NCI-H2107 treated with DMSO at 0.1 percent for 48 hours (cell line): ENCODE data around the gene SKIC8.

Experiments used
- DNase-seq: peaks from one replicate; lab custom pipeline; 2025; ENCODE audit not compliant: unreplicated experiment; lab: John Stamatoyannopoulos, UW

Gene SKIC8

DNA sequence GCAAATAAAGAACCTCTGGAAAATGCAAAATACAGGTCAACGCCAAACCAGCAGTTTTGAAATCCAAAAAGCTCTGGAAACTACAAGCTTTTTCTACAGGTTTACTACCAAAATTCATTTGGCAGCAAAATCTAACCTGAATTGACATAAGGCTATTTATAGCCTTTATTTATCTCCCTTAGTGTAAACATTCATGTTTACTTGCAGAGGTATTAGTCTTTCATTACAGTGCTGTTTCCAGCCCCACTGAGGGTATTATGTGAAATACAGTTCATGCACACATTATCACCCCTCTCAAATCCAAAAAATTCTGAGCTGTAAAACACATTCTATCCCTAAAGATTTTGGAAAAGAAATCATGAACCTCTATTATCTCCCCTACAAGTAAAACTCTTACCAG is 7.2 kb downstream of the SKIC8 start:
- DNase-seq: no peak

DNA sequence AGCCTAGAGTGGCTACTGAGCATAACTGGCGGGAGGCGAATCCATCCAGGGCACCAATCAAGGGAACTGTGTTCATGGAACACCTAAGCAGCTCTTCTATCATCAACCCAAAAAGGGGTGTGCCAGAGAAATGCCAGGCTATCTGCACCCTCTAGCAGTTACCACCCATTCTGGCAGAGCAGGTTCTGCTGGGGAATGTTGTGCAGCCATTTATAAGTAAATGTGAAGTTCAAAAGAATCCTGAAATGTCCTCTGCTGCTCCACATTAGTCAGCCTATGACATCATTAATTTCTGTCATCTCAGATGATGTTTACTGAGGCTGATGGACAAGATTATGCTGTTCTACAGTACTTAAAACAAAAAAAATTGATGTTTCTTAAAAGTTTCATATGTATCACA is 7.7 kb downstream of the SKIC8 start:
- DNase-seq: no peak

DNA sequence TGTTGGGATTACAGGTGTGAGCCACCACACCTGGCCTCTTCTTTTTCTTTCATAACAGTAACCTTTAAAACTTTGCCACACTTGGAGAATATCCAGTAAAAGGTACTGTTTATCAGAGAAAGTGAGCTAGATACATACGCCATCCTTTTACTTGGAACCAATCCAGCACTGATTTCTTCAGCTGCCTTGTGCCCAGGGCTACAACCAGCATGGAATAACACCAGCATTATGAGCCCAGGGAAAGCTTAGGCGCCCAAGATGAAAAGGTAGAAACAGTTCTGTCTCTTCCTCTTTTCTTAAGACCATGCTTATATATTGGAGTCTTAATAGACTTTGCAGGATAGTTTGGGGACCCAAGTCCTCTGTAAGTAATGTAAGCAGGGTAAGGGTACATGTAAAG is 8.4 kb downstream of the SKIC8 start:
- no peak for DNase-seq

DNA sequence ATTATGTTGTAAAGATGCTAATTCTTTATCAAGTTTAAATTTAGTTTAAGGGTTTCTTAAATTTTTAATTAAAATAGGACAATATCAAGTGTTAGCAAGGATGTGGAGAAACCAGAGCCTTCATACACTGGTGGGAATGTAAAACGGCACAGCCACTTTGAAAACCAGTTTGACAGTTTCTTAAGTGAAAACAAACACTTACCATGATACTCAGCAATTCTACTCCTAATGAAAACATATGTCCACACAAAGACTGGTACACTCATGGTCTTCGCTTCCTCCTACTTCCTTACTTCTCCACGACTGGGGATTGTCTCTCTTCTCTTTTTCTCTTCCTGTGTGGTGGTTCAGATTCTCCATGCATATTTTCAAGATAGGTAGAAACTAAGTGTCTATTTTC is 9.2 kb downstream of the SKIC8 start:
- no peak for DNase-seq

DNA sequence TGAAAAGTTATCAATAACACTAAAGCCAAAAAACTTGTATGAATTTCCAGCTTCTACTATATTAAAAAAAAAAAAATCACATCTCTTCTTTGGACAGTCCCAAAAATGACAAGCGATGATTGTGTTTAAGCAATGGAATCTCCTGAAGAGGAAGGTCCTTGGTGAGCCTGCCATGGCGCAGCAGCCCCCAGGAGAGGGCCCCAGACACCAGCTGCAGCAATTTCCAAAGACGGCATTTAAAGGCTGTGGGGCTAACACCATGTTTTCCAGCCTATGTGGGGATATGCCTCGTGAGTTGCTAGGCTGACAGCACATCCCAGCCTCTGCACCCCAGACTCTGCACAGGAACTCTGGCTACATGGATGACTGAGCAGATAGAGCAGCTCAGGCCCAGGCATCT is 14.7 kb downstream of the SKIC8 start:
- no peak for DNase-seq

DNA sequence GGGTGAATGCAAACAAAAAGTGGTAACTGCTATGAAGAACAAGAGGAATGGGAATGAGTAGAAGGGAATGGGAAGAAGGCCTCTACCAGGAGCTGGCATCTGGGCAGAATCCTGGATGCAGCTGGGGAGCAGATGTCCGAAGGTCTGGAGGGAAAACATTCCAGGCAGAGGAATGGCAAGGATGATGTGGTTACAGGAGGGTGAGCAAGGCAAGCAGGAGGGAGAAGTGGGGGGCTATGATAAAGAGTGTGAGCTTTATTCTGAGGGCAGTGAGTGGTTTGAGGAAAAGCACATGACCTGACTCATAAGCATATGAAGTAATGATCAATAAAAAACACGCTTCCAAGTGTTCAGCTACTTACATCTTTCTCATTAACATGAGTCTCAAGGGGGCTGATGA is 17.1 kb downstream of the SKIC8 start:
- no peak for DNase-seq

DNA sequence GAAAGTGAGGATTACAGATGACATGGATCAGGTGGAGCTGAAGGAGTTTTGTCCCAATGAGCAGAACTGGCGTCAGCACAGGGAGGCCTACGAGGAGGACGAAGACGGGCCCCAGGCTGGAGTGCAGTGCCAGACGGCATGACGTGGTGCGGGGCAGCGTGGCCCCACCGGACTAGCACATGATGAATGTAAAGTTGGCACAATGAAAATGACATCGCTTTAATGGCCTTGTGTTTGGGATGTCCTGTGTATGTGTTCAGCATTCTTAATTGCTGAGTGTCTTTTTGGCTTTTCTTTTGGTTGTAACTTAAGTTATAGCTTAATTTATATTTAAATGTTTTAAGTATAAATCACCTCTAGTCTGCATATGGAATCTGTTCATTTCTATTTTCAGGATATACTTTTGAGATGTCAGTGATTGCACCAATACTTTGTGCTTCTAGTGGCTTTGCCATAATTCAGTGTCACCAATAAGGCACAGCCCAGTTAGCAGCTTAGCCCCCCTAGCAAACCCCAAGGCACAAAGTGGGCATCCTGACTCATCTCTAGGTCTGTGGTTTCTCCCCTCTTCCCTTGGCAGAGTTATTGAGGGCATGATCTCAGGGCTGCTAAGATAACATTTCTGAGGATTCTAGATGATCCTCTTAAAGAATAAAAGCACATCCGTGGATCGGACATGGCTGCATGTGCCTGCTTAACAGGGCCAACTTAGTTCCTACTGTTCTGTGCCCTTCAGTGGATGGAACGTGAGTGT is 18.9 kb downstream of the SKIC8 start:
- DNase-seq: no peak

DNA sequence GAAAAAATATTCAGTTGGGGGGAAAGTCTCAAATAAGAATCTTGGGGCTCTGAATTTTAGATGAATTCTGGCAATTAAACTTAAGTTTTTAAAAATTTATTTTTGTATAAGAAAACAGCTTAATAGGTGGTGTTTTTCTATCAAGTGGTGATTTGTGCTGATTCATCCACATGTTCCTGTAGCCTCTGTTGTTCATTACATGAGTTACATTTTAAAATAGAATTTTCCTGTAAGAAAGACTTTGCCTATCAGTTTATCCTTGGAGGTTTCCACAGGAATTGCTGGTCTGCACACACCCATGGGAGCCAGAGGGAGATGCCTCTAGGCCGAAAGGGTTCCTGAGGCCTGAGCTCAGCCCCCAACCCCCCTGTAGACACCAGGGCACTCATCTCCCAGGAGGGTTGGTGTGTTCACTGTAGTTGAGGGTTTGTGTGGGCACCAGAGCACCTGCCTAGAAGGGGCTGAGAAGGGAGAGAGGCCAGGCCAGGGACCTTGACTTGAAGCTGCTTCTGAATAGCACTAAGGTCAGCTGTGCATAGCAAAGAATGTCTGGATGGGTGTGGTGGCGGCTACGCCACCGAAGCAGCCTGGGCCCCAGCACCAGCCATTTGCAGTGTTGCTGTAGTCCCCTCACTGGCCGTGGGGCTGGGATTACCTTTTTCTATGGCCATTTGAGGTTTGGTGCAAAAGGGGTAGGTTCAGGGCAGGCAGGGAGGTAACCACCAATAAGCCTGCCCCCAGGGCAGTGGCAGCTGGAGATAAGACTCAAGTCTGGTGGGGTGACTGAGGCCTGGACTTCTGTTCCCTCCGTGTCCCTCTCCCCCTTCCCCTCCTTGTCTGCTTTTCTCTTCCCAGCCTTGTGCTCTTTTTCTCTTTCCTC is 23.1 kb downstream of the SKIC8 start:
- no peak for DNase-seq

DNA sequence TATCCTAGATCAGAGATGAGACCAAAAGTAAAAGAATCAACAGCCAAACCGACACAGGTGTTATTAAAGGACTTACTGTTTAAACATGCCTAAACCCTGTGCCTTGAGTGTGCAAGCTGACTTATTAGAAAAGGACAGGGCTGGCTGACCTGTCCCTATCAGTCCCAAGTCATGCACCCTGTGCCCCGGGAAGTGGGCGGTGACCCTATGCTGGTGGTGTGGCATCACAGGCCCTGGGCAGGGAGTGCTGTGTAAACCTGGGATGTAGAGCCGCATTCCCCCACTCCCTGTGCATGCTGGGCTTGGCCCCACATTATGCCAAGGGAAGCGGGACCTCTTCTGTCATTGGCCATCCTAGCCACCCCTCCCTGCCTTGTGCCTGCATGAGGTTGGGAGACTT is 24.4 kb downstream of the SKIC8 start:
- DNase-seq: no peak

DNA sequence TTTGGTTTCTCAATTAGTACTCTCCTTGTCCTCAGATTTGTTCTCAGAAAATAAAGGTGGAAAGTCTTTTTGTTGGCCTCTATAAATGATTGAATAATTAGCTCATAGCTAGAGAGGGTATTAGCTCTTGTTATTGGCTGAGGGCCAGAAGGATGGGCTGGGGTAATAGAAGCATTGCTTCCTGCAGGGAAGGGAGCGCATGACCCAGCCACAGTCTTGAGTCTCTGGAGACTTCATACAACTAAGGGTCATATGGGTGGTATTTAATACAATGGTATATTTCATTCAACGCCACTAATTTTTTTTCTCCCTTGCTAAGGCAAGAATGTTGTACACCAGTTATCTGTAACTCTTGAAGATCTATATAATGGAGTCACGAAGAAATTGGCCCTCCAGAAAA is 26.6 kb downstream of the SKIC8 start:
- no peak for DNase-seq

DNA sequence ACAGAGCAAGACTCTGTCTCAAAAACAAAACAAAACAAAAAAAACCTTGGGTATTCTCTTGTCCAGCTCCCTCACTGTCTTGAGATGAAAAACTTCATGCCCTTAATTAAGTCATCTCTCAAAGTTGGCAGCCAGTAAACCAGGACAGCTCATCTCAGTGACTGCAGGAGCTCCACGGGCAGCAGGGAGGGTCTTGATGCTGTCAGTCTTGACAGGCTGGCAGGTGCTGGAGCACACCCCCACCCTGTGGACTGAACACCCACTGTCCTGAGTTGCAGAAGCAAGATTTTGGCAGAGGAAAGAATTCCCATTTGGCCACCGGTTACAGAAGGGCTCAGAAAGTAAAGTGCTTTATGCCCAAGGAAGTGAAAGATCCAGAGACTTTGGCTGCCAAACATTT is 27.1 kb downstream of the SKIC8 start:
- no peak for DNase-seq

DNA sequence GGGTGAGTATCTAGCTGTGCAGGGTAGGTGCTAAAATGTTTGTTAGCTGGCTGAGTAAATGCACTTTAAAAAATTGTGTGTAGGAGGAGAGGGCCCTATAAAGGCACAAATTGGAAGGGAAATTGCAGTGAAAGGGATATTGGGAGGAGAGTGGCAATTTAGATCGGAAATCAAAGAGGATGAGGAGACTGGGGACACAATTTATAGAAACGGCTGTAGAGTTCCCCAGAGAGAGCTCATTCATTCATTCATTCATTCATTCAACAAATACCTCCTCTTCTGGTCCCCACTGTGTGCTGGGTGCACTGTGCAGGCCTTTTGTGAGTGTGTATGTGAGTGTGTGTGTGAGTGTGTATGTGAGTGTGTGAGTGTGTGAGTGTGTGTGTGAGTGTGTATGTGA is 32.6 kb downstream of the SKIC8 start:
- no peak for DNase-seq

DNA sequence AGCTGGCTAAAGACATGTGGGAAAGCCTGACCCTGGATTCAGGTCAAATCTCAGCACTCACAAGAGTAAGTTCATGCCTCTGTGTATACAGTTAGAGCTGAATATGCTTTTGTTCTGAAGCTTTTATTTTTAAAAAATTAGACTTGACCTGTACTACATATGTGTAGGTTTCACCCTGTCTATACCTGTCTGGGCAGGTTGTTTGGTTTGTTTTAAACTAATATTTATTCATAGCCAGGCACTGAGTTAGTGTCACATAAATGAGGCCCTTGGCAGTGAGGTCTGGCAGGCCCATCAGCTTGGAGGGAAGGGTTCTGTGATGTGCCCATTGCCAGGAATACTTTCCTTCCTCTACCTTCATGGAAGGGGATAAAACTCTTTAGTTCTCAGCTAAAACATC is 33.2 kb downstream of the SKIC8 start:
- no peak for DNase-seq

DNA sequence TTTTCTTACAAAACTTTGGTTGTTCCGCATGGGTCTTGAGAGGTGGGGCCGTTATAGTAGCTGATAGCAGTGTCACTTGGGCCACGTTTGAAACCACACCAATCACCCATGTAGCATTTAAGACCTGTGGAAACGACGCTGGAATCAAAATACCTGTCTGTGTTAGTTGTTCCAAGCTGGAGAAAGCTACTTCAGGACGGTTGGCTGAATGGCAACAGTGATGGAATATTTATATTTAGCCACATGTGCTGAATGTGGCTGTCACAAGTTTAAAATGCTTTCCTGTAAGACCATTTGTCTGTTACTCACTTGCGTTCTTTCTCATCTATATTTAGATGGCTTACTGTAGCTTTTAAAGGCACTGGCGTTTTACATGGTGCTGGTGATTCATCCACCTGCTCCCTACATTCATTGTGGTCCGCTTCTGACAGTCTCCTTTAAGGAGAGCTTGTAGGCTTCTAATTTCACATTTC is 33.6 kb downstream of the SKIC8 start:
- DNase-seq: no peak

DNA sequence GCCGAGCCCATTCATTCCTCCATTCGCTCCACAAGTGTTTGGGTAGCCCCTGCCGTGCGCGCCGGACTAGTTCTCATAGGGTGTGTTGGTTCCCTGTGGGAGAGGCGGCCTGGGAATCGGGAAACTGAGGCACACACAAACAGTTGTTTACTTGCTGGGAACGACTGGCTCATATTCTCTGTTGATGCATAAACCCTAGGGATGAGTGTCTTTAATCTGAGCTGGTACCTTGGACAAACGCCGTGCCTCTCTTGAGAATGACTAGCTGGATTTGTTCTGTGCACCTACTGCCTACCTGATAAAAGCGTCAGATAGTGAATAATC is 34.3 kb downstream of the SKIC8 start:
- no peak for DNase-seq

DNA sequence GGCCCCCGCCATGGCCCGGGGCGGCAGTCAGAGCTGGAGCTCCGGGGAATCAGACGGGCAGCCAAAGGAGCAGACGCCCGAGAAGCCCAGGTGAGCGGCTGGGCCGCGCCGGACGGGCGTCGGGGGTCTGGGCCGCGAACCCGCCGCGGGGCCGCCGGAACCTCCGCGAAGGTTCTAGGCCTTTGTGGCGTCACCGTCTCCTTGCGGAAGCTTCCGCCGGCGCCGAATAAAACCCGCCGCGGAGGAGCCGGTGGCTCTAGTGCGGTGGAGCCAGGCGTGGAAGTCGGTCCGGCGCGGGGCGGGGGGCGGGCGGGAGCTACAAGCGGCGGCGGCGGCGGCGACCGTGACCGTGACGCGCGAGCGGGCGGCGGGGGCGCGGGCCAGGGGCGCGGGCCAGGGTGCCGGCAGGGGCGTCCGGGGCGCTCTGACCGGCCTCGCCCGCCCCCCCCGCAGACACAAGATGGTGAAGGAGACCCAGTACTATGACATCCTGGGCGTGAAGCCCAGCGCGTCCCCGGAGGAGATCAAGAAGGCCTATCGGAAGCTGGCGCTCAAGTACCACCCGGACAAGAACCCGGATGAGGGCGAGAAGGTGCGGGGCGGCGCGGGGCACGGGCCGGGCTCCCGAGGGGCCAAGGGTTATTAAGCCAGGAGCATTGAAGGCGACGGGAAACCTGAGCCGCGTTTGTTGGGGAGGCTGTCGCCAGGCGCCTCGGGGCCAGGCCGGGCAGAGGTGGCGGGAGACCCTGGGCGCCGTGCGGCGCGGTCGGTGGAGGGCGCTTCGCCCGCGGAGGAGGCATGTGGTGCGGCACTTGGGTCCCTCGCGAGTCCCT is 34.9 kb downstream of the SKIC8 start, which contains the start of gene DNAJA4:
TSS of gene DNAJA4 (plus strand) at position 259 of the 833 bp plus-strand sequence. CDS start at position 461, 202 bp downstream.
- no peak for DNase-seq

DNA sequence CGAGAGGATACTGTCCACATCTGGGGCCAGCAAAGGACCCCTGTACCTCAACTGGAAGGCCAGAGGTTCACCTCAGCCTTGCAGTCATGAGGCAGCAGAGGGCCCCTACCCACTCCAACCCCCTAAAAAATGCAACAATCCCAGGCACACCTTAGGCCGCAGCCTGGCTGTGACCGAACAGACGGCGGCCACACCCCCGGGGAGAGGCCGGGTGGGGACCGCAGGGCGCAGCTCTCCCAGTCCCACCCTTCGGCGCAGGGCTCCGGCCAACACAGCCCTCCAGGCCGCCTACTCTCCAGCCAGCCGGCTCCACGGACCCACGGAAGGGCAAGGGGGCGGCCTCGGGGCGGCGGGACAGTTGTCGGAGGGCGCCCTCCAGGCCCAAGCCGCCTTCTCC is 35.5 kb downstream of the SKIC8 start:
- no peak for DNase-seq

DNA sequence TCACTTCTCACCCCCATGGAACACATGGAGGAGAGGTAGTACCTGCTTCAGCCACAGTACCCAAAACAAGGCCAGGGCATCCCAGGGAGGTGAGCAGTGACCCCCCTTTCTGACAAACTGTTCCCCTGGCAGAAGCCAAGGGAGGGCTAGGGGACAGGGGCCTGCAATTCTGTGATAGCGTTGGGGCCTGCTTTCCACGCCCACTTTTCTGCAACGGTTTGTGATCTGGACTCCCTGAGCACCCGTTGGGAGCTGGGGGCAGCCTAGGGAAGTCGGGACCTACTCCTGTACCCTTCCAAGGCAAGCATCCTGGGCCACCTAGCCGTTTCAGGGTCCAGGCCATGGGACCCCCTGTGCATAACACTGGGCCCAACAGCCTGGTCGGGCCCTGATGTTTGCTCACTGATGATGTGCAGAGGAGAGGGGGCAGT is 36.0 kb downstream of the SKIC8 start:
- no peak for DNase-seq

DNA sequence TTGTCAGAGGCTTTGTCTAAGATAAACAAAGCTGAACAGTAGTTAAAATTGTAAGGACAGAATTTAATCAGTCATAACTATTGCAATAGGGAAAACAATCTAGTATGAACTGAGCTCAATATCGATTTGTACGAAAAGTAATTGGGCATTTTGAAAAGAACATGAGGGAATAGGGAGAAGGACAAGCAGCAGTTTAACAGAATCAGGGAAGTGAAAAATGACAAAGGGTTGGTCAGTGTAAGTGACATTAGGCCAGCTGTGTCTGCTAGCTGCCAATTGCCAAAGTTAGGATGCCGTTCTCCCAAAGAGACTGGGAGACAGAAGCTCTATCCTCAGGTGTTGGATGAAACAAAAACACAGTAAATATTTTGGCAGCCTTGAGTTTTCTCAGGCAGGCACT is 38.3 kb downstream of the SKIC8 start:
- DNase-seq: no peak

DNA sequence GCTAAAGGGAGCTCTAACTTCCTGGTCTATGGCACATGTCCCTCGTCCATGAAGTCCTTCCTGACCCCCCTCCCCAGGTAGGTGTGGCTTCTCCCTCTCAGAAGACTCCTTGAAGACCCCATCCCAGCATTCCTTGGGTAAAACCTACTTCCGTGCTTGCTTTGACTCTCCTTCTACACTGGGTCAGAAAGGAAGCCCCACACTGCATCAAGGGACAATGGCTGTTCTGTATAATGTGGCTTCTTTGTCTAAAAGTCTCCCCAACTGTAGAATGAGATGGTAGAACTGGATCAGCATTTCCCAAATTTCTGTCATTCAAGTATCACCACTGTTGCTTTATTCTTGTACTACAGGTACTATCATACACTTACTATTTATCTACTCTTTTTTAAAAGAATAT is 38.9 kb downstream of the SKIC8 start:
- DNase-seq: no peak

DNA sequence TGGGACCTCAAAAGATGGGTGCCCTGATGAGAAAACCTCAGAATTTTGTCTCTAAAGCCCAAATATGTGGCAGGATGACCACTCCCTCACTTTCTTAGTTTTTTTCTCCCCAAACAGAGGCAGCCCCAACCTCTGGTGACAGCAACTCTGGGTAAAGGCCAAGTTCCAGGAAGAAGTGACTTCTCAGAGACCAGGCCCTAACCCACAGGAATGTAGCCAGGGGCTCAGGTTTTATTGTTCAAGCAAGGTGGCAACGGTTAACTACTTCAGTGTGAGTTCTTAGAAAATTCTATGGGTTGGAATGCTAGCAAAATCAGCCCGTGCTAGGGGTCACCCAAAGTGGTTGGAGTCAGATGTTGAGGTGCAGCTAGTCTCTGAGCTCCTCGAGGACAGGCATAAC is 40.2 kb downstream of the SKIC8 start:
- no peak for DNase-seq
